Naive thymus-derived CD8-positive, alpha-beta T cell (primary cell): ENCODE results near the gene VAMP3. TPM values are rescaled to one million over a fixed set of nuclear protein-coding genes. Genes with fewer than 3 reads are reported as not detected.

ENCODE experiments used
- ATAC-seq, 2 donors: fragments of 150-1000 bp; cut with Tn5 transposase in 1 of 2; sonication (Bioruptor Pico), chemical (Tn5 transposase) in 1 of 2; 1 replicate in 1 of 2; 2 replicates in 1 of 2; pipeline ENCODE4 v1.10.0; 2021; ENCODE audit warnings: mild to moderate bottlenecking in 2 of 2, moderate library complexity in 2 of 2
- POLR2A ChIA-PET: fragments of 350-600 bp; sonication (Branson Sonifier 250); formaldehyde crosslinking; loops from one replicate; lab custom pipeline; 2021; ENCODE audit warnings: antibody characterized with exemption; lab: Charles Lee
- DNase-seq, 10 donors: peaks; one replicate each; pipeline versions ENCODE4 v3.0.0 to v3.0.0-alpha.2; 2020 to 2022
- H3K27ac Mint-ChIP-seq, 10 donors: one replicate each; pipeline ENCODE4 v1.8.0; 2020 to 2022; ENCODE audit warnings: mild to moderate bottlenecking in 10 of 10, mixed read lengths in 10 of 10, moderate library complexity in 4 of 10, inconsistent platforms in 1 of 10
- H3K27me3 Mint-ChIP-seq, 5 donors: one replicate each; pipeline ENCODE4 v1.8.0; 2021 to 2022; ENCODE audit warnings: mixed read lengths in 5 of 5
- H3K36me3 Mint-ChIP-seq, 3 donors: one replicate each; pipeline ENCODE4 v1.8.0; 2020 to 2022; ENCODE audit warnings: mixed read lengths in 3 of 3, mild to moderate bottlenecking in 2 of 3, inconsistent platforms in 1 of 3
- H3K4me1 Mint-ChIP-seq, 4 donors: one replicate each; pipeline ENCODE4 v1.8.0; 2021 to 2022; ENCODE audit warnings: mixed read lengths in 4 of 4
- H3K4me3 Mint-ChIP-seq, 10 donors: one replicate each; pipeline ENCODE4 v1.8.0; 2020 to 2022; ENCODE audit warnings: mild to moderate bottlenecking in 10 of 10, mixed read lengths in 10 of 10, moderate library complexity in 6 of 10, inconsistent platforms in 1 of 10
- H3K9me3 Mint-ChIP-seq, 9 donors: one replicate each; pipeline ENCODE4 v1.8.0; 2020 to 2022; ENCODE audit warnings: mixed read lengths in 9 of 9, mild to moderate bottlenecking in 3 of 9, inconsistent platforms in 1 of 9, moderate library complexity in 1 of 9
- polyA plus RNA-seq, 3 donors: library from polyadenylated mRNA; unstranded; fragments of 300-500 nt; fragmentation: Illumina TruSeq; gene quantifications; one replicate each; pipeline ENCODE4 v1.2.3, GENCODE V29; 2021
- total RNA-seq, 8 experiments: library from RNA in 2 of 8; stranded (reverse) in 2 of 8; gene quantifications; one replicate each; pipeline ENCODE4 v1.2.3 and lab custom pipeline; 2021 to 2026

Gene VAMP3
- total and polyA plus RNA-seq, 5 experiments from 2014 or later, result 30.4 to 53.7 (median 32.4) TPM

DNA sequence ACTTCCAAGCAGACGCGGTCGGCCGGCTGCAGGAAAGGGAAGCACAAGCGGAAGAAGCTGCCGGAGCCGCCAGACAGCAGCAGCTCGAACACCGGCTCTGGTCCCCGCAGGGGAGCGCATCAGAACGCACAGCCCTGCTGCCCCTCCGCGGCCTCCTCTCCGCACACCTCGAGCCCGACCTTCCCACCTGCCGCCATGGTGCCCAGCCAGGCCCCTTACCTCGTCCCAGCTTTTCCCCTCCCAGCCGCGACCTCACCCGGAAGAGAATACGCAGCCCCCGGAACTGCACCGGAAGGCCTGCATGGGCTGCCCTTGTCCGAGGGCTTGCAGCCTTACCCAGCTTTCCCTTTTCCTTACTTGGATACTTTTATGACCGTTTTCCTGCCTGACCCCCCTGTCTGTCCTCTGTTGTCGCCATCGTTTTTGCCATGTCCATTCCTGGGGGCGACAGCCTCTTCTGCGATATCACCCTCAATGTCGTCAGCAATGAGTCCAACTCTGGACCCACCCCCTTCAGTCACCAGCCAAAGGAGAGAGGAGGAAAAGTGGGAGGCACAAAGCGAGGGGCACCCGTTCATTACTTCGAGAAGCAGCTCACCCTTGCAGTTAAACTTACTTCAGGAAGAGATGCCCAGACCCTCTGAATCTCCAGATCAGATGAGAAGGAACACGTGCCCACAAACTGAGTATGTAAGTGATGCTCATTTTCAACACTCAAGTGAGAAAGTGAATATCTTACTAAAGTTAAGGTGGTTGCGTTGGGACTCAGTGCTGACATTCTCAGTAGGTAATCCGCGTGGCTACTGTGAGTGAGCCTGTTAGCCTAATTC is 56.2 kb downstream of the VAMP3 start:
- ATAC-seq (peak; percentile 68 to 87), DNase-seq (peak in 9 of 10 donors; percentile 8 to 70 (median 29))
- Mint-ChIP-seq H3K27ac (peak overlapping the region; percentile 63 to 96 (median 89)), H3K4me1 (peaks cover 0 to 23% (median 3%) of the 10 kb centered on the region in 4 donors), H3K27me3 (no peaks in the 10 kb centered on the region), H3K4me3 (peak overlapping the region; percentile 73 to 96 (median 87)), H3K36me3 (peaks cover 0 to 47% (median 11%) of the 10 kb centered on the region in 3 donors), H3K9me3 (peaks cover 0 to 1% (median 0%) of the 10 kb centered on the region in 9 donors)
- POLR2A ChIA-PET, result interaction anchor here (0.6 kb wide), 1 partner anchor 19 kb away, joined by 4 read pairs; no protein-coding TSS in a partner anchor

Other genes with a start within 250 kb of the VAMP3 start
- 1 to 10 TPM; 5.5 to 5.7 TPM for gene PER3, start 13.0 kb downstream of the VAMP3 start, total RNA-seq
- gene PER3, start 13.0 kb downstream of the VAMP3 start, polyA plus RNA-seq, result 1 to 10 TPM; 2.8 to 3.5 (median 3.3) TPM
- not detected for gene UTS2, start 81.8 kb downstream of the VAMP3 start, total RNA-seq
- 1 to 10 TPM in 1 of 3 donors, under 1 TPM in 1, not detected in 1; 0.33 to 2.2 TPM for gene UTS2, start 81.8 kb downstream of the VAMP3 start, polyA plus RNA-seq
- under 1 TPM; 0.05 to 0.25 TPM for gene TNFRSF9, start 169.5 kb downstream of the VAMP3 start, total RNA-seq
- gene TNFRSF9, start 169.5 kb downstream of the VAMP3 start, polyA plus RNA-seq, result 1 to 10 TPM in 1 of 3 donors, under 1 TPM in 2; 0.15 to 5.1 (median 0.24) TPM
- gene PARK7, start 190.4 kb downstream of the VAMP3 start, total RNA-seq, result 100 to 1,000 TPM; 110 to 113 TPM
- 100 to 1,000 TPM; 318 to 348 (median 345) TPM for gene PARK7, start 190.4 kb downstream of the VAMP3 start, polyA plus RNA-seq